ENCODE data around the gene CYTH2. TPM values are rescaled to one million over a fixed set of nuclear protein-coding genes. Genes with fewer than 3 reads are reported as not detected.

CYTH2 gene
- total RNA-seq, 1 experiment from 2014 or later, result 72.6 TPM

DNA sequence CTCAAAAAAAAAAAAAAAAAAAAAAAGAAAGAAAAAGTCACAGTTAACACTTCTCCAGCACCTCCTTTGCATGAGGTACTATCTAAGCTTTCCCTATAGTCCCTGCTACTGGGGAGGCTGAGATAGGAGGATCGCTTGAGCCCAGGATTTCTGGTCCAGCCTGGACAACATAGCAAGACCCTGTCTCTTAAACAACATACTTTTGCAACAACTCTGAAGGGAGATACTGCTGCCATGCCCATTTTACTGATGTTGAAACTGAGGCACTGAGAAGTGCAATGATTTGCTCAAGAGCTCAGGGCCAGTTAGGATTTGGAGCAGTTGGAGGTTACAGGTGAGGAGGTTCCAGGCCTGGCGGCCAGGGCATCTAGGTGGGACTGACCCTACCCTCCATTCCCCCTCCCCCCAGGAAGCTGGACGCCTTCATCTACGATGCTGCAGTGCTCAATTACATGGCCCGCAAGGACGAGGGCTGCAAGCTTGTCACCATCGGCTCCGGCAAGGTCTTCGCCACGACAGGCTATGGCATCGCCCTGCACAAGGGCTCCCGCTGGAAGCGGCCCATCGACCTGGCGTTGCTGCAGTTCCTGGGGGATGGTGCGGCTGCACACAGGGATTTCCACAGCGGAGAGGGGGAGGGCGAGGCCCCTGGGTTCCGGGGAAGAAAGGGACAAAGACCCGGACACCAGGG lies 27.7 kb upstream of the CYTH2 start:
- Mint-ChIP-seq H3K4me3 (no peak overlapping the region; the same call in 1 of the 2 replicates), H3K9me3 (no peaks in the 10 kb centered on the region), H3K27me3 (ENCODE audit: low read depth) (peaks cover 19% of the 10 kb centered on the region), H3K27ac (no peak overlapping the region), H3K36me3 (peaks cover 3% of the 10 kb centered on the region), H3K4me1 (peaks cover 22% of the 10 kb centered on the region)
- ATAC-seq (no peak), DNase-seq (ENCODE audit: low spot score) (no peak)
- CTCF ChIA-PET, result interaction anchor here (0.7 to 1.3 kb wide), 5 partner anchors 20 to 142 kb away, joined by 3 to 4 read pairs (median 3); partner anchors contain the start of gene KDELR1
- no peak for TF ChIP-seq NFYB (CRISPR knock-in tag; conservative IDR thresholded peaks at IDR 0.05; ENCODE audit: low read depth)
- no peak for TF ChIP-seq GABPB1 (CRISPR knock-in tag; IDR thresholded peaks at IDR 0.05)
- TF ChIP-seq JAZF1 (CRISPR knock-in tag; IDR thresholded peaks at IDR 0.05), result no peak
- peak; percentile 57; the same call in 1 of the 2 replicates for TF ChIP-seq ZNF121 (CRISPR knock-in tag; IDR thresholded peaks at IDR 0.05)
- TF ChIP-seq FOXK1 (CRISPR knock-in tag; IDR thresholded peaks at IDR 0.05), result no peak
- TF ChIP-seq GRHL2 (CRISPR knock-in tag; IDR thresholded peaks at IDR 0.05; ENCODE audit: insufficient replicate concordance, severe bottlenecking), result no peak
- POLR2A ChIA-PET, result interaction anchor here (0.7 kb wide), 2 partner anchors 578 to 1276 kb away, joined by 3 to 6 read pairs; no protein-coding TSS in a partner anchor

DNA sequence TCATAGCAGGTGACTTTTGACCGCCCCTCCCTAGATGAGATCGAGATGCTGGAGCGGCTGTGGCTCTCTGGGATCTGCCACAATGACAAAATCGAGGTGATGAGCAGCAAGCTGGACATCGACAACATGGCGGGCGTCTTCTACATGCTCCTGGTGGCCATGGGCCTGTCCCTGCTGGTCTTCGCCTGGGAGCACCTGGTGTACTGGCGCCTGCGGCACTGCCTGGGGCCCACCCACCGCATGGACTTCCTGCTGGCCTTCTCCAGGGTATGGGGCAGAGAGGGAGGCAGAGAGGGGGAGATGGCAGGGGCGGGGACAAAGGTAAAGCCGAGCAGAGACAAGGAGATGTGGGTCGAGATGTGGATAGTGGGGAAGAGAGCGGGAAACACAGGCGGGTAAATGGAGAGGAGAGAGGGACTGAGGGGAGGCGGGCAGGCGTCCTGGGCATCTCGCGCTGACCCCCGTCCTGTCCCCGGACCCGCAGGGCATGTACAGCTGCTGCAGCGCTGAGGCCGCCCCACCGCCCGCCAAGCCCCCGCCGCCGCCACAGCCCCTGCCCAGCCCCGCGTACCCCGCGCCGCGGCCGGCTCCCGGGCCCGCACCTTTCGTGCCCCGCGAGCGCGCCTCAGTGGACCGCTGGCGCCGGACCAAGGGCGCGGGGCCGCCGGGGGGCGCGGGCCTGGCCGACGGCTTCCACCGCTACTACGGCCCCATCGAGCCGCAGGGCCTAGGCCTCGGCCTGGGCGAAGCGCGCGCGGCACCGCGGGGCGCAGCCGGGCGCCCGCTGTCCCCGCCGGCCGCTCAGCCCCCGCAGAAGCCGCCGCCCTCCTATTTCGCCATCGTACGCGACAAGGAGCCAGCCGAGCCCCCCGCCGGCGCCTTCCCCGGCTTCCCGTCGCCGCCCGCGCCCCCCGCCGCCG lies 26.8 kb upstream of the CYTH2 start:
- Mint-ChIP-seq H3K9me3 (no peaks in the 10 kb centered on the region), H3K4me1 (peaks cover 23% of the 10 kb centered on the region), H3K27ac (no peak overlapping the region), H3K36me3 (peaks cover 6% of the 10 kb centered on the region), H3K27me3 (ENCODE audit: low read depth) (peaks cover 19% of the 10 kb centered on the region), H3K4me3 (peak overlapping the region; percentile 36)
- 0 out of 2 replicates have a peak, but pooled peaks have one; percentile 1 for ATAC-seq
- CTCF ChIA-PET, result interaction anchor here (0.9 to 1.4 kb wide), 5 partner anchors 23 to 147 kb away, joined by 3 to 11 read pairs (median 3); partner anchors contain the start of gene KDELR1
- peak; percentile 27 for DNase-seq (ENCODE audit: low spot score)
- POLR2A ChIA-PET, result no interaction called here
- TF ChIP-seq FOXJ3 (CRISPR knock-in tag; IDR thresholded peaks at IDR 0.05; ENCODE audit: borderline replicate concordance), result no peak
- TF ChIP-seq SMAD3 (CRISPR knock-in tag; IDR thresholded peaks at IDR 0.05; ENCODE audit: borderline replicate concordance), result no peak
- no peak for TF ChIP-seq OVOL2 (CRISPR knock-in tag; IDR thresholded peaks at IDR 0.05; ENCODE audit: borderline replicate concordance)
- TF ChIP-seq ZNF671 (CRISPR knock-in tag; IDR thresholded peaks at IDR 0.05), result no peak
- TF ChIP-seq, protein P1, sequence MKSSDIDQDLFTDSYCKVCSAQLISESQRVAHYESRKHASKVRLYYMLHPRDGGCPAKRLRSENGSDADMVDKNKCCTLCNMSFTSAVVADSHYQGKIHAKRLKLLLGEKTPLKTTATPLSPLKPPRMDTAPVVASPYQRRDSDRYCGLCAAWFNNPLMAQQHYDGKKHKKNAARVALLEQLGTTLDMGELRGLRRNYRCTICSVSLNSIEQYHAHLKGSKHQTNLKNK (CRISPR knock-in tag; IDR thresholded peaks at IDR 0.05), result no peak
- no peak for TF ChIP-seq GTF2I (CRISPR knock-in tag; conservative IDR thresholded peaks at IDR 0.05)
- TF ChIP-seq, protein P2, sequence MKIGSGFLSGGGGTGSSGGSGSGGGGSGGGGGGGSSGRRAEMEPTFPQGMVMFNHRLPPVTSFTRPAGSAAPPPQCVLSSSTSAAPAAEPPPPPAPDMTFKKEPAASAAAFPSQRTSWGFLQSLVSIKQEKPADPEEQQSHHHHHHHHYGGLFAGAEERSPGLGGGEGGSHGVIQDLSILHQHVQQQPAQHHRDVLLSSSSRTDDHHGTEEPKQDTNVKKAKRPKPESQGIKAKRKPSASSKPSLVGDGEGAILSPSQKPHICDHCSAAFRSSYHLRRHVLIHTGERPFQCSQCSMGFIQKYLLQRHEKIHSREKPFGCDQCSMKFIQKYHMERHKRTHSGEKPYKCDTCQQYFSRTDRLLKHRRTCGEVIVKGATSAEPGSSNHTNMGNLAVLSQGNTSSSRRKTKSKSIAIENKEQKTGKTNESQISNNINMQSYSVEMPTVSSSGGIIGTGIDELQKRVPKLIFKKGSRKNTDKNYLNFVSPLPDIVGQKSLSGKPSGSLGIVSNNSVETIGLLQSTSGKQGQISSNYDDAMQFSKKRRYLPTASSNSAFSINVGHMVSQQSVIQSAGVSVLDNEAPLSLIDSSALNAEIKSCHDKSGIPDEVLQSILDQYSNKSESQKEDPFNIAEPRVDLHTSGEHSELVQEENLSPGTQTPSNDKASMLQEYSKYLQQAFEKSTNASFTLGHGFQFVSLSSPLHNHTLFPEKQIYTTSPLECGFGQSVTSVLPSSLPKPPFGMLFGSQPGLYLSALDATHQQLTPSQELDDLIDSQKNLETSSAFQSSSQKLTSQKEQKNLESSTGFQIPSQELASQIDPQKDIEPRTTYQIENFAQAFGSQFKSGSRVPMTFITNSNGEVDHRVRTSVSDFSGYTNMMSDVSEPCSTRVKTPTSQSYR (CRISPR knock-in tag; IDR thresholded peaks at IDR 0.05), result no peak
- no peak for TF ChIP-seq TCF7 (CRISPR knock-in tag; IDR thresholded peaks at IDR 0.05; ENCODE audit: low read depth)
- TF ChIP-seq ZNF219 (CRISPR knock-in tag; IDR thresholded peaks at IDR 0.05; ENCODE audit: borderline replicate concordance), result no peak
- no peak for TF ChIP-seq SMAD4 (CRISPR knock-in tag; IDR thresholded peaks at IDR 0.05)

DNA sequence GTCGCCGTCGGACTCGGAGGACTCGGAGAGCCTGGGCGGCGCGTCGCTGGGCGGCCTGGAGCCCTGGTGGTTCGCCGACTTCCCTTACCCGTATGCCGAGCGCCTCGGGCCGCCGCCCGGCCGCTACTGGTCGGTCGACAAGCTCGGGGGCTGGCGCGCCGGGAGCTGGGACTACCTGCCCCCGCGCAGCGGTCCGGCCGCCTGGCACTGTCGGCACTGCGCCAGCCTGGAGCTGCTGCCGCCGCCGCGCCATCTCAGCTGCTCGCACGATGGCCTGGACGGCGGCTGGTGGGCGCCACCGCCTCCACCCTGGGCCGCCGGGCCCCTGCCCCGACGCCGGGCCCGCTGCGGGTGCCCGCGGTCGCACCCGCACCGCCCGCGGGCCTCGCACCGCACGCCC lies 25.9 kb upstream of the CYTH2 start:
- CTCF ChIA-PET, result interaction anchor here (0.7 to 1.4 kb wide), 4 partner anchors 24 to 146 kb away, joined by 3 to 11 read pairs (median 3); partner anchors contain the start of gene KDELR1
- no peak for ATAC-seq
- Mint-ChIP-seq H3K27ac (no peak overlapping the region), H3K27me3 (ENCODE audit: low read depth) (peaks cover 19% of the 10 kb centered on the region), H3K4me3 (no peak overlapping the region), H3K9me3 (no peaks in the 10 kb centered on the region), H3K4me1 (peaks cover 18% of the 10 kb centered on the region), H3K36me3 (peaks cover 14% of the 10 kb centered on the region)
- POLR2A ChIA-PET, result interaction anchor here (1.2 kb wide), 1 partner anchor 10 kb away, joined by 3 read pairs; no protein-coding TSS in a partner anchor
- peak; percentile 42 for DNase-seq (ENCODE audit: low spot score)
- no peak for TF ChIP-seq MYBL2 (CRISPR knock-in tag; IDR thresholded peaks at IDR 0.05)
- TF ChIP-seq, protein P3, sequence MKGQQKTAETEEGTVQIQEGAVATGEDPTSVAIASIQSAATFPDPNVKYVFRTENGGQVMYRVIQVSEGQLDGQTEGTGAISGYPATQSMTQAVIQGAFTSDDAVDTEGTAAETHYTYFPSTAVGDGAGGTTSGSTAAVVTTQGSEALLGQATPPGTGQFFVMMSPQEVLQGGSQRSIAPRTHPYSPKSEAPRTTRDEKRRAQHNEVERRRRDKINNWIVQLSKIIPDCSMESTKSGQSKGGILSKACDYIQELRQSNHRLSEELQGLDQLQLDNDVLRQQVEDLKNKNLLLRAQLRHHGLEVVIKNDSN (CRISPR knock-in tag; IDR thresholded peaks at IDR 0.05), result no peak

Data from WTC11 (cell line).